Measurements from ENCODE around the gene GALNT2.

DNA sequence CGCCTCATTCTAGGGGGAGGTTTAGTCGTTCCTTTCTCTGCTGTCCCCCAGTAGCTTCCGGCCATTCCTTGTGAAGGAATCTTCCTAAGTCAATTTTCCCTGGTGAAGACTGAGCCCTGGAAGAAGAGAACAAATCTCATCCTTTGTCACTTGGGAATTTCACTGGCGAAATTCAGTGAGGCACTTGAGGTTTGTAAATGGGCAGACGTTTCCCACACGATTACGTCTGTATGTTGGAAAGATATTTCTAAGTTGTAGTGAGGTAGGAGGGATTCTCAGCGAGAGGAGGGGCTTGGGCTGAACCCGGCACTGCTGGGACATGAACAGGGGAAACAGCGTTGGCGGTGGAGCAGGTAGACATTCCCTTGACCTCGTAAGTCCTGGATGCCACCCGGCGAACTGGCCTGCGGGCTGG is 47.2 kb downstream of the GALNT2 start:
- no peak for TF ChIP-seq POLR2A (IDR thresholded peaks at IDR 0.05)
- TF ChIP-seq CTCF (IDR thresholded peaks at IDR 0.05), result no peak
- no peak for TF ChIP-seq POLR2AphosphoS5 (IDR thresholded peaks at IDR 0.05)
- TF ChIP-seq EP300 (IDR thresholded peaks at IDR 0.05), result no peak
